GM21390 (cell line): ENCODE results near the gene CENPI.
"Not testable (repeated sequence)": the region's sequence is repeated elsewhere in the genome, so short reads cannot be mapped to it uniquely, and the experiment has no call there.

Source experiments
- ATAC-seq: cut with Tn5 transposase; IDR thresholded peaks from one replicate; pipeline ENCODE4 v1.9.1; 2021; ENCODE audit not compliant: unreplicated experiment

CENPI gene, protein sequence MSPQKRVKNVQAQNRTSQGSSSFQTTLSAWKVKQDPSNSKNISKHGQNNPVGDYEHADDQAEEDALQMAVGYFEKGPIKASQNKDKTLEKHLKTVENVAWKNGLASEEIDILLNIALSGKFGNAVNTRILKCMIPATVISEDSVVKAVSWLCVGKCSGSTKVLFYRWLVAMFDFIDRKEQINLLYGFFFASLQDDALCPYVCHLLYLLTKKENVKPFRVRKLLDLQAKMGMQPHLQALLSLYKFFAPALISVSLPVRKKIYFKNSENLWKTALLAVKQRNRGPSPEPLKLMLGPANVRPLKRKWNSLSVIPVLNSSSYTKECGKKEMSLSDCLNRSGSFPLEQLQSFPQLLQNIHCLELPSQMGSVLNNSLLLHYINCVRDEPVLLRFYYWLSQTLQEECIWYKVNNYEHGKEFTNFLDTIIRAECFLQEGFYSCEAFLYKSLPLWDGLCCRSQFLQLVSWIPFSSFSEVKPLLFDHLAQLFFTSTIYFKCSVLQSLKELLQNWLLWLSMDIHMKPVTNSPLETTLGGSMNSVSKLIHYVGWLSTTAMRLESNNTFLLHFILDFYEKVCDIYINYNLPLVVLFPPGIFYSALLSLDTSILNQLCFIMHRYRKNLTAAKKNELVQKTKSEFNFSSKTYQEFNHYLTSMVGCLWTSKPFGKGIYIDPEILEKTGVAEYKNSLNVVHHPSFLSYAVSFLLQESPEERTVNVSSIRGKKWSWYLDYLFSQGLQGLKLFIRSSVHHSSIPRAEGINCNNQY

DNA sequence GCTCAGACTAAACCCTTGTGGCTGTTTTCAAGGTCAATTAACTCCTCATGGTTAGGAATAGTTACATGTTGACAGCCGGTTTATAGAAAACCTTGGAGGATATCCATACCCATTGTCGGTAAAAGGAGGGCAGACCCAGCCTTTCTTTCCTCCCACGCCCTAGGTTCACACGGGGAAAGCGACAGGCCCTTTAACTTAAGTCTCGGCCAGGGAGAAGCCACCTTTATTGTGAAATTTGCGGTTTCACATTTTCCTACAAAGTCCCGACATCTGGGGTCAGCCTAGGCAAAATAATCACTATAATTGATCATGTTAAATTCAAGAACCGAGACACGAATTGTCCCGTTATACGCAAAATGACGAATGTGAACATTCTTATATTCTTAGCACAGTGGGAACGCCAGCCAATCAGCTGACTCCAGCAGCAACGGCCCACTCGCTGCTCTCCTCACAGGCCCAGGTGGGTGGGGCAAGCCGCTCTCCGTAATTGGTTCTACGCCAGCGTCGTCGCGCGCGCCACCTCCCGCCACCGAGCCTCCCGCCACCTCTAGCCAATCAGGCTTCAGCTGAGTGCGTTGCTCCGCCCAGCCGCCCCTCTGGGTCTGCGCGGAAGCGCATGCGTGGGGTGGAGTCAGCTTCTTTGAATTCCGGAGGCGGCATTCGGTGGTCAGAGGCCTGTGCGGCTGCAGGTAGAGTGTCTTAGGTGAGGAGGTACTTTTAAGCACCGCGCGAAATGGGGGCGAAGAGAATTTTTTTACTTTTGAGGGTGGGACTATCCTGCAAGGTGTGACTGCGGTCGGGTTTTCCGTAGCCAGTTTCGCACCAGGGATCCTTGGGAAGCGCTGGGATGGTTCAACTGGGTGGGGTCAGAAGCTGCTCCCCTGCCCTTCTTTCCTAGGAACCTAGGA is at the start of gene CENPI:
Gene CENPI (plus strand): TSS at position 659 of the 908 bp plus-strand sequence. CDS start 2,867 bp downstream, outside the sequence.
- peak; percentile 99 for ATAC-seq

DNA sequence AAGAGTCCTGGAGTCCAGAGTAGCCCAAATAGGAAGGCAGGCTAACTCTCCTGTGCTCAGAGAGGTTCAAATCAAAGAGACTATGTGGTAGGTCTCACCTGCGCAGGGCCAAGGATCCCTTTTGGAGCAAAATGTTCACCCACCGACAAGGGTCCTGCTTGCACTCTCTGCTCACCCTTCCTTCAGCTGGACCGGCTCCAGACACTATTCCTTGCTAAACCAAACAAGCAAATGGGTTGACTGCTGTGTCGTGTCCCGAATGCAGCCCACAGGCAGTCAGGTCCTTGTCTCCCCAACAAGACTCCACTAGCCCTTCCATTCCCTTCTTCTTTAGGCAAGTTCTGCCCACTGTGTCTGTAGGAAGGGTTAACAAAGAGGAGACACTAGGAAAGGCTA is 46.9 kb upstream of the CENPI start:
- ATAC-seq = peak; percentile 9

DNA sequence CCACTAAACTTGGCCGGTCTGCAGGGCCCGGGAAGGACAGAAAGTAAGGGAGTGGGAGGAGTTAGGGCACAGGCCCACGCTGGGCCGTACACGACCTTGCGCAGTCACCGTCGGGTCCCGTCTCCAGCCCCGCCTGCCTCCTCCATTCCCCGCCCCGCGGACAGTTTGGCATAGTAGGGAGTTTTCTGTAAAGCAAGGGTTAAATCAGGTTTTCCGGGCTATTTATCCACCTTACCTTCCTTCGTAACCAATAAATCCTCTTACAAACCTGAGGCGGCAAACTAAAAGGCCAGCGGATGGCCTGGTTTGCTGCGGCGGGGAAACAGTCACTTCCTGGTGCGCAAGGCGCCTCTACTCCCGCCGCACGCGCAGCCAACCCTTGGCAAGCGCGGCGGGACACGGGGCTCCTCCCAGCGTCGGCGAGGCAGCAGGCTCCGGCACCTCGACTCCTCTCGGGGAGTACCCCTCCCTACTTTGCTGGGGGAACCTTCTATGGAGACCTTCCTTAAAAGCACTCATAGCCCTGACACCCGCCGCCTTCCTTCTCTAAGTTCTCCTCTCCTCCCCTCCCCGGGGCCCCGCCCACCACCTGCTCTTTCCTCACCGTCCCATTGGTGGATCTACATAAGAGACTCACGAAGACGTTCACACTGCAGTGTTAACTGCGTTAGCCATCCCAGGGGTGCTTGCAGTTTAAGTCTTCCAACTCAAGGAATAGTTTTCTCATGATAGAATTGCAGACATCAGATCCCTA is 46.3 kb upstream of the CENPI start, which contains the start of gene TRMT2B:
Gene TRMT2B (minus strand): TSS at position 563 of the 754 bp plus-strand sequence. CDS start 9,822 bp downstream, outside the sequence.
- ATAC-seq = peak; percentile 95

DNA sequence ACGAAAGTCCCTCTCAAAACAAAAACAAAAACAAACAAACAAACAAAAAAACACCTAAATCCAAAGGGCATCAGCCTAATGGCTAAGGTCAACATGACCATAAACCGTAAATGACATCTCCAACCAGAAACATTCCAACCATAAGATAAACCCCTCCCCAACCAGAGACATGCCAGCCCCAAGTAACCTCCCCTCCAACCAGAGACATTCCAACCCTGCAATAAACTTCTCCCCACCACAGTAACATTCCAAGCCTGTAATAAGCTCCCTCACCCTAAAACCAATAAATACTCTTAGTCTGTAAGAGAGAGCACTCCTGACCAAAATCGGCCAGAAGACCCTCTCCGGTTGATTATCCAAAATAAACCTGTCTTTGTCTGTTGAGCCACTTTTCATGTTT is 41.5 kb upstream of the CENPI start:
- not testable (repeated sequence) for ATAC-seq

DNA sequence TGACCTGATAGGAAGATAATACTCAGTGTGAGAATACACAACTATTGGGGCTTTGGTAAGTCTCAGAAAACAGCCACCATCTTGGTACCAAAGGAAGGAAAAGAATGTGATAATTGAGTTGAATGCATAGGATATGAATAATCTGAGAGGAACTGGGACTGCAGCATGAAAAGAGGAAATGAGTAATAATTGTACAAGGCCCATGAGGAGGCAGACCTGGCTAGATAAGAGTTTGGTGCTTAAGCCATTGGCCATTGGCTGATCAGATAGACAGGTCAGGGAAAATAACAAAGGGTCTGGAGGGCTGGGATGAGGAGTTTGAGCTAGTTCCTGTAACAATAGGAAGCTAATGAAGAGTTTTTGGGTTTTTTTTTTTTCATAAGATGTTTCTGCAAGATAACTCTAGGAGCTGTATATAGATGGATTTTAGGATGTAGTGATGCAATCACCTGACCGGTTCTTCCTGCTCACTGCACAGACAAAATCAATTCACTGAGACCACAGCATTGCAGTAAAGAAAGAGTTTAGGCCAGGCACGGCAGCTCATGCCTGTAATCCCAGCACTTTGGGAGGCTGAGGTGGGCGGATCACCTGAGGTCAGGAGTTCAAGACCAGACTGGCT is 40.8 kb upstream of the CENPI start:
- peak; percentile 94 for ATAC-seq

DNA sequence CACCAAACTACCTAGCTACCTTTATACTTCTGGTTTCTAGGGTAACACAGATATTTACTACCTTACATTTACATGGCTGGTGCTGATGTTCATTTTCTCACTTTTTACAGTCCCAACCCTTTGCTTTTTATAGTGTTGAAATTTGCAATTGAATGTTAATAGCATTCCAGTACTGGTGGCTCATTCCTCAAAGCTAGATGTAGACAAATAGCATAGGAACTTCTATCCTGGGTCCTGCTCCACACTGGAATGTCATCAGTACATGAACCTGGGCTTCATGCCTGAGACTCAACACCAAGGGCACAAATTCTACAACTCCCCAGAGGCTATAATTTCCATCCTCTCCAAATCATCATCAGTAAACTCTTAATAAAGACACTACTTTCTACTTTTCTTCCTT is 35.8 kb upstream of the CENPI start:
- no peak for ATAC-seq

DNA sequence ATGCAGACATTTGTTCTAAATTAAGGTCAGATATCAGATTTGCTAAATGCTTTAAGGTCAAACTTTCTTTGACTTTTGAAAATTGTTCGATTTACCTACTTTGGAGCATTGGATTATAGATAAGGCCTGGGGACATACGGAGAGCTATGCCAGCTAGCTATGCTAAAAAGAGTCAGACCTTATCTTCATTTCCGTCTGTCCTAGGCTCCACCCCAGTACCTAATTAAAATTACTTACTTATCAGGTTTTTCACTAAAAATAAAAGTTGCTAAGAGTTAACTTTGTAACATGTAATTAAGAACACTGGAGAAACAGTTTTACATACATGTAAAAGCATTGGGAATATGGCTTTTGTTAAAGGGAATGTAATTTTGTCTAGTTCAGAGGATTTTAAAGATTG is 26.4 kb upstream of the CENPI start:
- ATAC-seq = no peak

DNA sequence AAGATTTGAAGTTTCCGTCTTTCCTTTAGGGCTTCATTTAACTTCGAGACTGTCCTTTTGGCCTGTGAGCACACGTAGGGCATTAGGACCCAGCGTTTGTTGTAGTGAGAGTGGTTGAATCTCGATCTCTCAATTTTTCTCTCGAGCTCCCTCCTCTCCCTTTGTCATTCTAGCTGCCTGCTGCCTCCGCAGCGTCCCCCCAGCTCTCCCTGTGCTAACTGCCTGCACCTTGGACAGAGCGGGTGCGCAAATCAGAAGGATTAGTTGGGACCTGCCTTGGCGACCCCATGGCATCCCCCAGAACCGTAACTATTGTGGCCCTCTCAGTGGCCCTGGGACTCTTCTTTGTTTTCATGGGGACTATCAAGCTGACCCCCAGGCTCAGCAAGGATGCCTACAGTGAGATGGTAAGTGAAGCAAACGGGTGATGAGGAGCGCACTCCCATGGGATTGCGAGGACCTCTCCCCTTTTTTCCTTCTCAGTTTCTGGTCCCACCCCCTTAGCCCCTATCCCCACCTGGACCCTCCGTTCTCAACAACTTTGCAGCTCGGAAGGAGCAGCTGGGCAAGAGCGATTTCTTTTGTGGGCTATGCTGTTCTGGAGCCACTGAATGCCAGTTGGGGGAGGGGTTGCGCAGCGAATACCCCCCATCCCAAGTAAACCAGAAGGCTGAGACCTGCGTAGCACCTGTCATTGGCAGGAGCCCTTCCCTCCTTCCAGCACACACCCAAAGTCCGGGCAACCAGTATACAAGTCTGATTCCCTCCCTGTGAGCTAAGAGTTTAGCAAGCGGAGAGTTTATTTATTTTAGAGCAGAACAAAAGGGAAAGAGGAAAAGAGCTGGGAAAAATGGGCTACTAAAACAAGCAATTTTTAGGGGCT is 19.0 kb upstream of the CENPI start, which contains the start of gene TMEM35A:
Gene TMEM35A (plus strand): TSS at position 164 of the 883 bp plus-strand sequence. CDS start 124 bp downstream, at position 288.
- no peak for ATAC-seq

DNA sequence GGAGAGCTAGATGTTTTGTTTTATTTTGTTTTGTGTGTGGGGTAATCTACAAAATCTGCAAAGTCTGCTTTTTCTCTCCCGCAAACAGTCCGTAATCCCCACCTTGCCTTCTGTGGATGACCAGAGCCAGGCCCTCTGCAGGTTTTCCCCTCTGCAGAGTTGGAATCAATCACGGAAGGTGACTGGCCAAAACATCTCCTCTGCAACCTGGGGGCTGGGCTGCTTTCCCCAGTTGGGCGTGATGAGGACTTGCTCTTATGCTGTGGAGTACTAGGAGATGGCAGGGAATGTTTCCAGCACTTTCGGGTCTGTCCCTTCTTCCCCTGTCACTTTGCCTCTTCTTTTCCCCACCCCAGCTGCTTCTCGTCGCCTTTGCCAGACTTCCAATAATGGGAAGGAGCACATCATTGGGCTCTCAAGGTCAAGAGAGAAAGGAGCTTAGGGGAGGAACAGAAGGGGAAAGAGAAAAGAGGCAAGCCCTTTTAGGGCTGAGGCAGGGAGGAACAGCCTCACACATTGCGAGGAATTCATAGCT is 18.2 kb upstream of the CENPI start:
- ATAC-seq = no peak

DNA sequence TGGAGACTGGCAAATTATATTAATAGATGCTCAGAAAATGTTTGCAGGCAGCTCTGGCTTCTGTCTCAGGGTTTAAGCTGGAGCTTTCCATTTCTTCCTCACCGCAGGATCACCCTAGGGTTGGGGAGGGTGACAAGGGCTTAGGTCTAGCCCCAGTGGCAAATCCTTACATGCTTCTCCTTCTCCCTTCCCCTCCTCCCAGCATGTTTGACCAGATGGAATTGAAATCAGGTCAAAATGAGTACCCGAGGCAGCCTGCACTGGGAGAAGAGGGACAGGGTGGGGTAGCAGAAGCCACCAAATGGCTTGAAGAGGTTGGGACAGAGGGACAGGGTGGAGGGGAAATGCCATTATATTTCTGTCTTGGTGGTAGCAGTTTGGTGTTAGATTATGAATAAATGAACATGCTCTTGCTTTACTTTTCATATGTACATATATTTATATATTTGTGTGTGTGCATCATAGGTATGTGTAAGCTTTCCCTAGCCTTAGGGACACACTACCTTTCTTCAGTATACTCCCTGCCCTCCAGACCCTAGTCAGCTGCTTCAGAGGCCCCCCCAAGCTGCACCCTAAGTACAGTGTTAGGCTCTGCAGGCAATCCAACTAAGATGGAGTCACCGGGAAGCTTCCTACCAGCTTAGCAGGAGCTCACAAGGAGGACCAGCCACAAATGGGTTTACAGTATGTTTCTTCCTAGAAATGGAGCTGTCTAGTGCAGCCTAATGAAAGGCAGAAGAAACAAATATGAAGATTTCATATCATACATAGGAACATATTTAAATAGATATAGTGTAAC is 17.5 kb upstream of the CENPI start:
- ATAC-seq = no peak

DNA sequence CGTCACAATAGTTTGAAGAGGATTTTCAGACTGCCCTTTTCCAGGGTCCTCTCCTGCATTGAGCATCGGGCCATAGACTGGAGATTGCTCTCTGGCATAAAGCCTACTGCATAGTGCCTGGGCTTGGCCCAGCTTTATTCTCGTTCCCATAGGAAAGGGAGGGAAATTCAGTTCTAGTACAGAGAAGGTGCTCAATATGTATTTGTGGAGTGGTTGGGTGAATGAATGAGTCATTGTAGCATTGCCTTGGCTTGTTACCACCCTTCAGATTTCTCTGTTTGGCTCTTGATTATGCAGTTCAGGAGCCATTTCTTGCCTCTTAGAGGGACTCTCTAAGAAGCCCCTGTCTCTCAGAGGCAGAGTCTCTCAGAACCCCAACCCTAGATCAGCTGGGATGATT is 16.8 kb upstream of the CENPI start:
- no peak for ATAC-seq

DNA sequence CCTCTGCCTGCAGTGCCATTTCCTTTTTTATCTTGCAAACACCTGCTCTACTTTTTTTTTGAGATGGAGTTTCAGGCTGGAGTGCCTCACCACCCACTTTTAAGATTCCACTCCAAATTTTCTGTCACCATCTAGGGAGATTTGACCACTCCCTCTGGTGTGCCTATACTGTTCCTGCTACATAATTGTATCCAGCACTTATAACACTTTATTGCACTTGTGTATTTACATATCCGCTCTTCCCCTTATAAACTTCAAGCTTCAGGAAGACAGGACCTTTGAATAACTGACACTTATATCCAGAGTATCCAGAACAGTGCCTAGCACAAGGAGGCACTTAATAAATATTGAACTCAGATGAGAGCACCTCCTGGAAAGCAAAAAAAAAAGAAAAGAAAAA is 6.2 kb upstream of the CENPI start:
- ATAC-seq = no peak

DNA sequence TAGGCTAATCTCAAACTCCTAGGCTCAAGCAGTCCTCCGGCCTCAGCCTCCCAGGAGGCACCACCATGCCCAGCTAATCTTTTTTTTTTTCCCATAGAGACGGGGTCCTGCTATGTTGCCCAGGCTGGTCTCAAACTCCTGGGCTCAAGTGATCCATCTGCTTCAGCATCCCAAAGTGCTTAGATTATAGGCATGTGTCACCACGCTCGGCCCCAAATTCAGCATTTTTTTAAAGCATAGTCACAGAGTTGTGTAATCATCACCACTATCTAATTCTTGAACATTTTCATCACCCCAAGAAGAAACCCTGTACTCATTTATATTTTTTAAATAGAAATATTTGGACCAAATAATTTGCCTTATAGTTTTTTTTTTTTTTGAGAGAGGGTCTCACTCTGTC is 10.3 kb downstream of the CENPI start:
- no peak for ATAC-seq

DNA sequence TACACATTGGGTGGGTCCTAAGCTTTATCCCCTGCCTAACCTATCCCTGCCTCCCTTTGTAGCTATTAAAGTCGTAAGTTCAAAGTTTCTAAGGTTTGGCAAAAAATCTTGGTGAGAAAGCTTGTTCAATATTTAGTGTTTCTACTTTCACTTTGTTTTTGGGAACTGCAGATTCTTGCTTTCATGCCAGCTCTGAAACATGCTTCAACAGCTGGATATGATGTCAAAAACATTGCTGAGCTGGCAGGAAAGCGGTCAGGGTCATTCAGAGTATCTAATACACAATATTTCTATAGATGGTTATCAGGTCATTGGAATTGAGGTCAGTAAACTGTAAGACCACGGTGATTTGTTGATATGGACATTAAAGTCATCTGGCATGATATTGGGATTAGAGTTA is 19.7 kb downstream of the CENPI start:
- no peak for ATAC-seq

DNA sequence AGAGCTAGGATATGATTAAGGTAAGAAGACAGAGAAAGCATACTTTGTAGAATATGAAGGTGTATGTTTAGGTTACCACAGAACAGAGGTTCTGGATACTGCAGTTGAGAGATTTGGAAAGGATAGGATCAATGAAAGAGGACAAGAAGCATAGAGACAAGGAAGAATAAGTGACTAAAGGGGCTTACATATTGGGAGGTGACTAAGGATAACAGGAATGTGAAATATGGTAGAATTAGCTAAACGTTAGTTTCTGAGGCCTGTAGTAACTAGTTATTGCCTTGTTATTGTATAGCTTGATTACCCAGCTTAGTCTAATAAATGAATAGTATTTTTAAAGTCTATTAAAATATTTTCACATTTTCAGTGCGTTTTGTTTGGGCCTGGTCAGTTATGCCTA is 38.2 kb downstream of the CENPI start:
- ATAC-seq = no peak
